NB4 (cell line): ENCODE data around the gene CBX3.

Source experiments
- POLR2A ChIP-seq: IDR thresholded peaks from 2 replicates; pipeline ENCODE4 v1.6.1; 2011; ENCODE audit warnings: mild to moderate bottlenecking; ENCODE audit not compliant: insufficient read length; ENCODE audit errors: extremely low read depth
- TF ChIP-seq, protein P1 (sequence below): IDR thresholded peaks from one replicate; pipeline ENCODE4 v1.5.1; 2012; ENCODE audit warnings: low read depth, low read length

GRCh38 chr7:26188206-26188956, 13.2 kb upstream of the CBX3 start:
- TF ChIP-seq, protein P1, sequence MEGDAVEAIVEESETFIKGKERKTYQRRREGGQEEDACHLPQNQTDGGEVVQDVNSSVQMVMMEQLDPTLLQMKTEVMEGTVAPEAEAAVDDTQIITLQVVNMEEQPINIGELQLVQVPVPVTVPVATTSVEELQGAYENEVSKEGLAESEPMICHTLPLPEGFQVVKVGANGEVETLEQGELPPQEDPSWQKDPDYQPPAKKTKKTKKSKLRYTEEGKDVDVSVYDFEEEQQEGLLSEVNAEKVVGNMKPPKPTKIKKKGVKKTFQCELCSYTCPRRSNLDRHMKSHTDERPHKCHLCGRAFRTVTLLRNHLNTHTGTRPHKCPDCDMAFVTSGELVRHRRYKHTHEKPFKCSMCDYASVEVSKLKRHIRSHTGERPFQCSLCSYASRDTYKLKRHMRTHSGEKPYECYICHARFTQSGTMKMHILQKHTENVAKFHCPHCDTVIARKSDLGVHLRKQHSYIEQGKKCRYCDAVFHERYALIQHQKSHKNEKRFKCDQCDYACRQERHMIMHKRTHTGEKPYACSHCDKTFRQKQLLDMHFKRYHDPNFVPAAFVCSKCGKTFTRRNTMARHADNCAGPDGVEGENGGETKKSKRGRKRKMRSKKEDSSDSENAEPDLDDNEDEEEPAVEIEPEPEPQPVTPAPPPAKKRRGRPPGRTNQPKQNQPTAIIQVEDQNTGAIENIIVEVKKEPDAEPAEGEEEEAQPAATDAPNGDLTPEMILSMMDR = no peak
- peak; percentile 38 for TF ChIP-seq POLR2A
